Hematopoietic multipotent progenitor cell treated with erythropoietin and hydrocortisone succinate and interleukin-3 and kit ligand, for 4 days (in vitro differentiated cells): ENCODE measurements around the gene RAB3B.

ENCODE experiments used
- DNase-seq: peaks from one replicate; pipeline ENCODE4 v3.0.0-alpha.2; 2015

The RAB3B gene

GRCh38 chr1:51955797-51956527, 34.5 kb downstream of the RAB3B start:
- no peak for DNase-seq

- DNase-seq, result no peak
Measured at GRCh38 chr1:51954783-51955182, 35.7 kb downstream of the RAB3B start.

DNA sequence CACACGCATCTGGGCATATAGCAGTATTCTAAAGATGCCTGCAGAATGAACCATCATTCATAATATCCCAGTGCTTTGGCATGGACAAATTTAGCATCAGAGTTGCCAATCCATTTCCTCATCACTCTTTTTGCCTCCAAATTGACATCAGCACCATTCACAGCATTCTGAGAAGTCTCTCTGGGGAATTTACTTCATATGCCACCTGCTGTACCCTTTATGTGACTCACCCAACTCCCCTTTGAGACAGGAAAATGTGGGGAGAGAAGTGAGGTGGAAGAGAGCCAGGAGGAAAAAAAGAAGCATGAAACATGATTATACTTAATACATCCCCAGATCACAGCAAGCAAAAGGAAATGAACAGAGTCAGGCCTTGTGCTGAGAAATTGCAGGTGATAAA, 37.4 kb downstream of the RAB3B start:
- no peak for DNase-seq

DNA sequence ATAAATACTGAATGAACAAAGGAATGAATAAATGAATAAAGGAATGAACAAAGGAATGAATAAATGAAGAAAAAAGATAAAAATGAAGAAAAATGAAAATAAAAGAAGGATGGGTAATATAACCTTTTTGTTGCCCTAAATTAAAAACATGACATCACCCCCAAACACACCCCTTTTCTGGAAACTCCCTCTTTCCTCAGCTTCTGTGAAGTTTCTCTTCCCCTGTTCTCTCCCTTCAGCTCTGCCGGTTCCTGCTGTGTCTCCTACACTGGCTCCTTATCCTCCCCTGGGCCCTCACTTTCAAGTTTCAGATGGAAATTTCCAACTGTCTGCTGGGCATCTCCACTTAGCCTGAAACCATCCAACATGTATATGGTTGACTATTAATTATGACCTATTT, 37.9 kb downstream of the RAB3B start:
- DNase-seq, result no peak

DNA sequence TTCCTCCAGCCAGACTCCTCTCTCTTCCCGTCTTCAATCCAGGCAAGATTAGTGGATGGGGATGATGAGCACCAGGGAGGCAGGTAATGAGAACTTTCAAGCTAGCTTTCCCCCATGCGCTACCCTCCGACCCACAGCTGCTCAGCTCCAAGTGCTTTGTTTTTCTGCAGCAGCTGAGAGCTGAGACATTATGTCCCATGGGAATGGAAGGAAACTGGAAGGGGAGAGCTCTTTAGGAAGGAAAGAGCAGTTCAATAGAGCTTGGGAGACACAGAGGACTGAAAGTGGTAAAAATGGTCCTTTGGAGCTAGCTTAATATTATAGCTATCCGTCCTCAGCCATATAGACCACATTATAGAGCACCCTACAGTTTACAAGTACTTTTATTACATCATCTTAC, 39.8 kb downstream of the RAB3B start:
- DNase-seq, result no peak

DNA sequence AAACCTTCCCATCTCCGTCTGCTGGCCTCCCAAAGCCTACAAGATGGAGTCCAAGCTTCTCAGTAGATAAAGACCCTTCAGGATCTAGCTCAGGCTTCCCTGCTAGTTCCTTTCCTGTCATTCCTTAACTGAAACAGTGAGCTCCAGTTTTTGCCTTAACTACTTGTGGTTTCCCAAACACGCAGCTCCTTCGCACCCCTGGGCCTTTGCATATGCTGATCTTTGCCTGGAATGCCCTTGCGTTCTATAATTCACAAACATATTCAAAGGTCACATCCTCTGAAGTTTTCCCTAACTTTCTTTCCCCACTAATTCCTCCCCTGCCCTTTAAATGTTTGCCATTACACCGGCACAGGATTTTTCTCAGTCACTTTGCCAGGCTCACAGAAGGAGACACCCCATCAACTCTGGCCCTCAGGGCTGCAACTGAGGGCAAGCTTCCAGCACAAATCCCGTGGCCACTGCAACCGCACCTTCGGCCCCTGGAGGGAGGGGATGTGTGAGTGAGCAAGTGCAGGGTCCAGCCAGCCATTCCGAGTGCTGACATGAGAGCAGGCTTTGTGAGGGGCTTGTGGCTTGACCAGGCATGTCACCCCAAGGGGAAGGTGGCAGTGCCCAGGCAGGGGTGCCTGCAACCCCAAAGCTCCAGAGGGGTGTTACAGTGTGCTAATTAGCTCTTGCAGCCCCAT, 41.3 kb downstream of the RAB3B start:
- DNase-seq, result no peak

DNA sequence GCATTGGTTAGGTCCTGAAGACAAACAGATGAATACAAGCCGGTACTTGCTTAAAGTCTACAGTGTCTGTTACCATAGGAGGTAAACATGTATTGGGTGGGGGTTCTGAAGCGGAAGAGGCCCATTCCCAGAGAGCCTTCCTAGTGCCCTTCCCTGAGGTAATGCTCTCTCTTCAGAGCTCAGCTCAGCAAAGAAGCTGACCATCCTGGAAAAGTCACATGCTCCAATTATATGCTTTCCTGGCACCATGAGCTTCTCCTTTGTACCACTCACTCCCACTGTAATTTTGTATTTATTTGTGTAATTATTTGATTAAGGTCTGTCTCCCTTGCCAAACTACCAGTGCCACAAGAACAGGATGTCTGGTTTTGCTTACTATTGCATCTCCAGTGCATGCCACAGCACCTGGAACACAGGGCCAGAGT, 42.0 kb downstream of the RAB3B start:
- no peak for DNase-seq

GRCh38 chr1:51946300-51946699, 44.2 kb downstream of the RAB3B start:
- DNase-seq, result no peak

- no peak for DNase-seq
Measured at GRCh38 chr1:51945591-51945990, 44.9 kb downstream of the RAB3B start.

- DNase-seq, result no peak
Measured at GRCh38 chr1:51942281-51942680, 48.2 kb downstream of the RAB3B start.

- no peak for DNase-seq
Measured at GRCh38 chr1:51941528-51941927, 49.0 kb downstream of the RAB3B start.

GRCh38 chr1:51937112-51937511, 53.4 kb downstream of the RAB3B start:
- DNase-seq, result no peak

GRCh38 chr1:51936531-51936930, 54.0 kb downstream of the RAB3B start:
- DNase-seq, result no peak

DNA sequence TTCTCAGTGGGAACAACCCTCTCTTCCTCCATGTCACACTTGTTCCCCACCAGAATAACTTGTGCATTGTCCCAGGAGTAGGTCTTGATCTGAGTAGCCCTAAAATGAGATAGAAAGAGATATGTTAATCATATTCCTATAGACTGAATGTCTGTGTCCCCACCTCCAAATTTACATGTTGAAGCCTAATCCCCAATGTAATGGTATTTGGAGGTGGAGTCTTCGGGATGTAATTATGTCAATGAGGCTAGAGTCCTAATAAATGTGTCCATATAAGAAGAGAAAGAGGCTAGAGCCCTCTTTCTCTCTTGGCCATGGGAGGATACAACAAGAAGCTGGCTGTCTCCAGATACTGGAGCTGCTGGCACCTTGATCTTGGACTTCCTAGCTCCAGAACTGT, 57.2 kb downstream of the RAB3B start:
- no peak for DNase-seq

DNA sequence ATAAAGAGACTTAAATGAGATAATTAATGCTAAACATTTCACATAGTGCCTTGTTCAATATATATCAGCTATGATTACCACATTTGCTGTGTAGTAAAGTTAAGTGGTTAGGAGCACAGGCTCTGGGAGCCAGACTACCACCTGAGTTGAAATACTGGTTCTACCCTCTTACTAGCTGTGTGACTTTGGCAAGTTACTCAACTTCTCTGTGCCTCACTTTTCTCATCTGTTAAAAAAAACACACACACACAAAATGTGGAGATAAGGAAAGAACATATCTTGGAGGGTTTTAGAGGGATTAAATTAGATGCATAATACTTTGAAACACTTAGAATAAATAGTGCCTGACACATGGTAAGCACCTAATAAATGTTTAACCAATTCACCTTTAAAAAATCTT, 60.2 kb downstream of the RAB3B start:
- no peak for DNase-seq

GRCh38 chr1:51928896-51929295, 61.6 kb downstream of the RAB3B start:
- no peak for DNase-seq

DNA sequence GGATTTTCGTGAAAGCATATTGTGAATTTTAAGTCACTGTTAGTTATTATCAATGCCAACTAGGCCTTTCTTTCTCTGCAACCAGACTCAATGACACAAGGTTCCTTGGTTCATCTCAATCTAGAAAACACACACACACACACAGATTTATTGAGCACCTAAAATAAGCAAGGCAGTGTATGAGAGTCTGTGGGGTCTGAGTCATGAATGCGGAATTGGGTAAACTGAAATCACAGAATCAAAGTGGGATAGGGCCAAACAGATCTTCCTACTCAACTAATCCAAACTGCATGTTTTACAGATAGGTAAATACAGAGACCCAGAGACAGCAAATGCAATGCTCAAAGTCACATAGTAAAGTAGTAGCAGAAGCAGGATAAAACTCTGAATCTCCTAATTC, 63.5 kb downstream of the RAB3B start:
- DNase-seq, result no peak

DNA sequence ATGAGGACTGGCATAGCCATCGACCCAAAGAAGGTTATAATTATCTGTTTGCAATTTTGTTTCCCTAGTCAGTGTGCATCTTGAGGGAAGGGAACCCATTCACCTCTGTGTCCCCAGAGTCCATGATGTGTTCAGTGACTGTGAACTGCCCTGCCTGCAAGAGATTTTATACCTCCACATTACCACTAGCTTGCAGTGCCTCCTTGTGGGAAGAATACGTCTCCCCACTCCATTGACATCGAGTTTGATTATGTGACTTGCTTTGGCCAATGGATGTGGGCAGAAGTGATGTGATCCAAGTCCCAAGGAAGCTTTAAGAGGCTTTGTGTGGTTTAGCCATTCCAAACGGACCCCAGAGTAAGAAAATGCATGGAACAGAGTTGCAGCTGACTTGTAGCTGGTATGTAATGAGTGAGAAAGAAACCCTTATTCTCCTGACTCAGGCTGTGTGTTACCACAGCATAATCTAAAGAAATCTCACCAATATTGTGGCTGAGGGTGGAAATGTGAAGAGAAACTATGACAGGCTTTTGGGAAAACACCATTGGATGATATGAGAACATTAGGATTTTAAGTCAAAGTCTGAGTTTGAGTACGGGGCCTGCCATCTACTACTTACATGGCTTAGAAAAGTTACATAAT, 64.2 kb downstream of the RAB3B start:
- DNase-seq, result peak; percentile 54

DNA sequence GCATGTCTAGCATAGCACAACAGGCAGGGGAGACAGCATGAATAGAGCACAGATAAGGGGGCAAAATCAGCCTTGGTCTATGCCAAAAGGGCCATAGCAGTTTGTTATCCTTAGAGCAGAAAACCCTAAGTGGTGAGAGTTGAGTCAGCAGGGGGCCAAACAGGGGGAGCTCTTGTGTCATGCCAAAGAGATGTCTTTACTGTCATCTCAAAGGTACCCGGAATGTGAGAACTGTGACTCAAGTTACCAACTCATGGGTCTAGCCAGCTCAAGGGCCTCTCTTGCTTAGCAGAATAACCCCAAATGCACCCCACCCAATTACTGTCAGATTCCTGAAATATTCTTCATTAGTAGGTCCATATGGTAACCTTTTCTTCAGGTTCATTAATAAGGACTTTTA, 66.0 kb downstream of the RAB3B start:
- DNase-seq, result no peak

DNA sequence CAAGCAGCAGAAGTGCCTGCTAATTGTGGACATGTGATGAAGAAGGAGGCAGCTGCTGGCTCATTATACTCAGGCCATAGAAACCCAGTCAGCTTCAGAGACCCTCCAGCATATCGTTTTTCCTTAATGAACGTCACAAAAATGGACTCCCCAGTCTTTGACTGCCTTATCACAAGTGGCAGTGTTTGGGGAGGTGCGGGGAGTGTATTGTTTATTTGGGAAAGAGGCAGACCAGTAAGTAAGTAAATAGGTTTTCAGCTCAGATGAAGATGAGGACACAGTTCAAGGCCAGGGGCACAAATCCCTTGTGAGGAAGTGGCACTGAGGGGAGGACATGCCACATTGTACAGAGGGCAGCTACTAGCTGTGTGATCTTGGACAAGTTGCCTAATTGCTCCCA, 68.5 kb downstream of the RAB3B start:
- no peak for DNase-seq

DNA sequence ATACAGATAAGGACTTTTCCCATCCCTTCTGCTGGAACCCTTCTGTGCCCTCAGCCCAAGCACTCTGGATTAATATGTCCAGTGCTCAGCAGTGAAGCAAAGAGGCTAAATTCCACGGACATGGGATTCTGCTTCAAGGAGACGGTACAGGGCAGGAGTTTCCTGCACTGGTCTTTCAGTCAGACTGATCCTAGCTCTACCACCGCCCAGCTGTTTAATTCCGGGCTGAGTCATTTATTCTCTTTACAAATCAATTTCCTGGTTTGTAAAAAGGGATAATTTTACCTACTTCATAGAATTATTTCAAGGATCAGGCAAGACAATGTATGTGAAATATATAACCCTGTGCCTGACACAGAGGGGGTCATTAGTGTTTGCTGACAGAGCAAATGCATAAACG, 70.4 kb downstream of the RAB3B start:
- no peak for DNase-seq

DNA sequence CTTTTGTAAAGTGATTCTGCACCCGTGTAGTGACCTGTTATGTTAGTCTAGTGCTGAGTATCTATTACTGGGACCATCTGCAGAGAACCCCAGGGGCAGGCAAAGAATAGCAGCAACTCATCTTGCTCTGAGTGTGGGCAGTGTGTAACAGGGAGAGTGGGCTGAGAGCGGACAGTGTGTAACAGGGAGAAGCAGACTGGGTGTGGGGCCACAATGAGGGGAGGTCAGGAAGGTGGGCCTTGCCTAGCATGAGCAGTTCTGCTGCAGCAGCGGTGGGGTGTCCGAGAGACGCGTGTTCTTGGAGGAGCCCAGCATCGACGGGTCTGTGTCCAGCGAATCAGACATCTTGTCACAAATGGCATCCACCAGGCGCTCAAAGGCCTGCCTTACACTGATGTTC, 70.8 kb downstream of the RAB3B start:
- no peak for DNase-seq

- no peak for DNase-seq
Measured at GRCh38 chr1:51916587-51917405, 73.7 kb downstream of the RAB3B start.
